Osteoblast (primary cell): ENCODE data around the gene IRS2. TPM values are rescaled to one million over a fixed set of nuclear protein-coding genes. Genes with fewer than 3 reads are reported as not detected.

Experiments
- DNase-seq: peaks from one replicate; pipeline ENCODE4 v3.0.0; 2011; ENCODE audit warnings: low spot score, mixed read lengths; ENCODE audit not compliant: insufficient read length; ENCODE audit errors: missing footprints
- H2AFZ ChIP-seq: 2 replicates; pipeline ENCODE4 v1.6.0; 2011; ENCODE audit warnings: mild to moderate bottlenecking, low read length
- H3K27ac ChIP-seq: 2 replicates; pipeline ENCODE4 v1.5.1; 2011; ENCODE audit warnings: mild to moderate bottlenecking, low read depth, low read length, moderate library complexity
- H3K27me3 ChIP-seq: 2 replicates; pipeline ENCODE4 v1.6.0; 2012; ENCODE audit warnings: mild to moderate bottlenecking, control low read depth, inconsistent platforms, low read length, moderate library complexity; ENCODE audit not compliant: insufficient read depth
- H3K36me3 ChIP-seq: 2 replicates; pipeline ENCODE4 v1.5.1; 2011; ENCODE audit warnings: mild to moderate bottlenecking, low read length, control low read depth, moderate library complexity; ENCODE audit not compliant: insufficient read depth
- H3K4me1 ChIP-seq: 2 replicates; pipeline ENCODE4 v1.5.1; 2011; ENCODE audit warnings: mild to moderate bottlenecking, low read length, control low read depth, moderate library complexity; ENCODE audit not compliant: insufficient read depth
- H3K4me2 ChIP-seq: 2 replicates; pipeline ENCODE4 v1.6.0; 2011; ENCODE audit warnings: mild to moderate bottlenecking, low read length; ENCODE audit not compliant: insufficient read depth
- H3K4me3 ChIP-seq: fragments of 200-600 bp; sonication (generic); 3 replicates; pipeline ENCODE4 v1.5.1; 2012; ENCODE audit warnings: mild to moderate bottlenecking, low read length, inconsistent platforms; ENCODE audit not compliant: insufficient read depth
- H3K79me2 ChIP-seq: 2 replicates; pipeline ENCODE4 v1.6.0; 2012; ENCODE audit warnings: mild to moderate bottlenecking, low read length, control low read depth, inconsistent platforms; ENCODE audit not compliant: insufficient read depth
- H3K9me3 ChIP-seq: 2 replicates; pipeline ENCODE4 v1.5.1; 2011; ENCODE audit warnings: low read depth, low read length, control low read depth
- H4K20me1 ChIP-seq: 2 replicates; pipeline ENCODE4 v1.6.0; 2012; ENCODE audit warnings: mild to moderate bottlenecking, low read length, control low read depth; ENCODE audit not compliant: insufficient read depth
- total RNA-seq: library from RNA; depleted of rRNA; stranded (reverse); fragments of >200 nt; gene quantifications from 2 replicates; pipeline ENCODE4 v1.2.3, GENCODE V29; 2012
- TF ChIP-seq, protein P1 (sequence below): IDR thresholded peaks from 2 replicates; pipeline ENCODE4 v1.5.1; 2011; ENCODE audit warnings: mild to moderate bottlenecking, low read depth, low read length, moderate library complexity; ENCODE audit errors: extremely low read depth

IRS2 gene
- total RNA-seq, 1 donor: 8.3 TPM

DNA sequence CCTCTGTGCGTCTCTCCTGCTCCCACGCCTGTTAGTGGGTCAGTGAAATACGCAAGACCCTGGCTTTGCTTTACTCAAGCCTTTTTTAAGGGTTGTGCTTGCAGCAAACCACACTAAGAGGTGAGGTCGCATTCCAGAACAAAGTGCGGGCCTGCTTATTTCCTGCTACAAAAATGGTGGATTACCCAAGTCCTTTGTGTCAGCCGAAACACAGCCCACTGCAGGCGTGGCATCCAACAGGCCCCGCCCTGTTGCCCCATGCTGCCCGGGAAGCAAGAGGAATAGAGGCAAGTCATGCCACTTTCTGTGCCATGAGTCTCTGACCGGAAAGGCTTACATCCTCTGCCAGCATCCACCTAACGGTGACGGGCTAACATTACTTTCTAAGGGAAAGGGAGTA, 7.7 kb upstream of the IRS2 start:
- TF ChIP-seq, protein P1, sequence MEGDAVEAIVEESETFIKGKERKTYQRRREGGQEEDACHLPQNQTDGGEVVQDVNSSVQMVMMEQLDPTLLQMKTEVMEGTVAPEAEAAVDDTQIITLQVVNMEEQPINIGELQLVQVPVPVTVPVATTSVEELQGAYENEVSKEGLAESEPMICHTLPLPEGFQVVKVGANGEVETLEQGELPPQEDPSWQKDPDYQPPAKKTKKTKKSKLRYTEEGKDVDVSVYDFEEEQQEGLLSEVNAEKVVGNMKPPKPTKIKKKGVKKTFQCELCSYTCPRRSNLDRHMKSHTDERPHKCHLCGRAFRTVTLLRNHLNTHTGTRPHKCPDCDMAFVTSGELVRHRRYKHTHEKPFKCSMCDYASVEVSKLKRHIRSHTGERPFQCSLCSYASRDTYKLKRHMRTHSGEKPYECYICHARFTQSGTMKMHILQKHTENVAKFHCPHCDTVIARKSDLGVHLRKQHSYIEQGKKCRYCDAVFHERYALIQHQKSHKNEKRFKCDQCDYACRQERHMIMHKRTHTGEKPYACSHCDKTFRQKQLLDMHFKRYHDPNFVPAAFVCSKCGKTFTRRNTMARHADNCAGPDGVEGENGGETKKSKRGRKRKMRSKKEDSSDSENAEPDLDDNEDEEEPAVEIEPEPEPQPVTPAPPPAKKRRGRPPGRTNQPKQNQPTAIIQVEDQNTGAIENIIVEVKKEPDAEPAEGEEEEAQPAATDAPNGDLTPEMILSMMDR: no peak
- Histone ChIP-seq H3K9me3 (no peaks in the 10 kb centered on the region), H2AFZ (no peak overlapping the region), H3K27me3 (peaks cover 38% of the 10 kb centered on the region), H3K4me2 (no peak overlapping the region), H4K20me1 (no peaks in the 10 kb centered on the region), H3K4me3 (no peak overlapping the region), H3K27ac (no peak overlapping the region), H3K79me2 (no peaks in the 10 kb centered on the region), H3K4me1 (no peaks in the 10 kb centered on the region), H3K36me3 (no peaks in the 10 kb centered on the region)
- DNase-seq: no peak

DNA sequence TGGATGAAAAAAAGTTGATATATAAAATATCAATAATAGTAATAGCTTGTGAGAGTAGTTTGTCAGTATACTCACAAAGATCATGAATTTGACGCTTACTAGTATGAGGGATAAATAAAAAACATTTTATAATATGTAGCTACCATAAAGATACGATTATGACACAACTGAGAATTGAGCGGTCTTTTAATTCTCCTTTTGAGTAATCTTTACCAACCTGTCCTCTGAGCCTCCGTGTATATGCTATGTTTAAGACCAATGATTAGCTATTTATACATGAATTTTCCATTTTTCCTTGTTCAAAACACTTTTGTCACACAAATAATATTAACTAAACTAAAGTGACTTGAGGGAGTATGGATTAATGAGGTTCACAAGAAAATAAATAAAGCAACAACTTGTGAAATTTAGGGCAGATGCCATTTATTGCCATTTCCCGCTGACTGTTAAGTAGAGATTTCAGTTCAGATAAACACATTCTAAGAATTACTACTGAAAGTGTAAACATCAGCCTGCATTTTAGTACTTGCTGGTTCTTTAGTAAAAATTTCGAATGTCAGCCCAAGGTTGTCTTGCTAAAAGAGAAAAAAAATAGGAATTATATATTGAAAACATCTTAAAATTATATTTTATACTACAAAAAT, 6.2 kb upstream of the IRS2 start:
- Histone ChIP-seq H3K36me3 (no peaks in the 10 kb centered on the region), H2AFZ (no peak overlapping the region), H3K9me3 (no peaks in the 10 kb centered on the region), H3K79me2 (no peaks in the 10 kb centered on the region), H3K27me3 (peaks cover 45% of the 10 kb centered on the region), H3K4me1 (no peaks in the 10 kb centered on the region), H3K27ac (no peak overlapping the region), H4K20me1 (no peaks in the 10 kb centered on the region), H3K4me2 (no peak overlapping the region), H3K4me3 (no peak overlapping the region)
- no peak for DNase-seq
- TF ChIP-seq, protein P1: no peak

DNA sequence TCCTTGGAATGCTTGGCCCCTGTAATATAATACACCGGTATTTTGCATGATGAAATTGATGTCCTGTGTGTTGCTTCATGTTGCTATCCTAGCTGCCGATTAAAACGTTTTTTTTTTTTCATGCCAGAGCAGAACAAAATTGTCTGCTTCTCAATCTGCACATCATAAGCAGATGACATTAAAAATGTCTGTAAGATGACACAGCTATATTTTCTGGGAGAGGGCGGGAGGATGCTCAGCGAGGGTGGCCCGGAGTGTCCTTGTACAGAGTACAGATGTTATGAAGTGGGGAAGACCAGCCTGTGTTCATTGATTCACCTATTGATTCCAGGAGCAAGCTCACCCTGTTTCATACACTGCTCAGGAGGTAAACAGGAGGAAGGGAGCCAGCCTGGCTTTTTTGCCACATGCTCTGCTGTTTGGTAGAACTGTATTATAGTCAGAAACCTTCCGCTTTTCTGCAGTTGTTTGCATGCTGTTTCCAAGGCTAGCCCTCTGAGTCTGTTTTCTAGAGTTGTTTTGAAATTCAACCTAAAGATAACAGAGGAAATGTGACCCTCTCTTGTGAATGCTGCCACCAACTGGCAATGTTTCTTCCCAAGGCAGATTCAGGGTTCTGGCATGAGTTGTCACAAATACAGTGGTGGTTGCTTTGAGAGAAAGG, 4.7 kb upstream of the IRS2 start:
- H3K4me2 ChIP-seq: no peak overlapping the region
- H3K79me2 ChIP-seq: no peaks in the 10 kb centered on the region
- H3K27me3 ChIP-seq: peaks cover 46% of the 10 kb centered on the region
- no peaks in the 10 kb centered on the region for H3K9me3 ChIP-seq
- H3K36me3 ChIP-seq: no peaks in the 10 kb centered on the region
- no peak overlapping the region for H2AFZ ChIP-seq
- no peaks in the 10 kb centered on the region for H4K20me1 ChIP-seq
- TF ChIP-seq, protein P1: no peak
- no peak overlapping the region for H3K4me3 ChIP-seq
- no peak overlapping the region for H3K27ac ChIP-seq
- DNase-seq: no peak
- no peaks in the 10 kb centered on the region for H3K4me1 ChIP-seq

DNA sequence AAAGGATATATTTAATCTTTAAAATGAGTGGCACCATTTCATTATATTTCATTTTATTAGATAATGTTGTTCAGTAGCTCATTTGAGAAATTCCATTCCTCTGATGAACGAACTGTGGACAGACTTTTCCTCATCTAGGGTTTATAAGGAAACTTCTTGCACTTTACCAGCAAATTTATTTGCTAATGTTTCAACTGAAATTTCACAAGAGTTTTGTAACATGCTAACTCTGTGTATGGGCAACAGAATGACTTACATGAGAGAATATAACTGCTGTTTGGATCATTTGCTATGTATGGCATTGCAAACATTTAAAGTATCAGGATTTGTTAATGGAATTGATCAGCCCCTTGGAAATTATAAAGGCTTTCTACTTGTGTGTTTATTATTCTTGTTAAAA, 3.7 kb upstream of the IRS2 start:
- no peak for DNase-seq
- H3K4me3 ChIP-seq: no peak overlapping the region
- no peaks in the 10 kb centered on the region for H3K9me3 ChIP-seq
- TF ChIP-seq, protein P1: no peak
- H3K36me3 ChIP-seq: no peaks in the 10 kb centered on the region
- no peaks in the 10 kb centered on the region for H3K79me2 ChIP-seq
- H4K20me1 ChIP-seq: no peaks in the 10 kb centered on the region
- no peak overlapping the region for H2AFZ ChIP-seq
- no peak overlapping the region for H3K27ac ChIP-seq
- no peak overlapping the region for H3K4me2 ChIP-seq
- peaks cover 44% of the 10 kb centered on the region for H3K27me3 ChIP-seq
- no peaks in the 10 kb centered on the region for H3K4me1 ChIP-seq
